NAMALWA (cell line): ENCODE measurements around the gene ATP5IF1.

Experiments used
- DNase-seq: peaks from one replicate; pipeline ENCODE4 v3.0.0-alpha.2; 2015; ENCODE audit warnings: low spot score

ATP5IF1 gene

GRCh38 chr1:28265577-28265976 is 29.7 kb downstream of the ATP5IF1 start:
- DNase-seq, result no peak

- no peak for DNase-seq
Observed at GRCh38 chr1:28266920-28267322, 31.0 kb downstream of the ATP5IF1 start.

DNA sequence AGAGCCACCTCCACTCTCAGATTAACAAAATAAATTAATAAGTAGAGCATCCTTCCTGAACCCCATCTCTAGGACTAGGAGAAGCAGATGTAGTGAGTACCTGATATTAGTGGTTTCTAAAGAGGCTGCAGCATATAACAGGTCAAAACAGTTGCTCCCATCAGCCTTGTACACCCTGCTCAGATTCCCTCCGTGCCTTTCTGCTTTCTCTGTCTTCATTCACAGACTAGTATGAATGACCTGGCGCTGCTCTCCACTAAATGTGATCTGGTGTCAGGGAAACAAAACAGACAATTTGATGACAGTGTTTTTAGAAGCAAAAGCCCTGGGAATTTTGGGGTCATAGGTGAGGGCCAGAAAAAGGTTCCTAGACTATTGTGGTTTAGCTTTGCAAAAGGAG is 31.7 kb downstream of the ATP5IF1 start:
- DNase-seq, result no peak

GRCh38 chr1:28269529-28269928 is 33.6 kb downstream of the ATP5IF1 start:
- no peak for DNase-seq

GRCh38 chr1:28272215-28272852 is 36.4 kb downstream of the ATP5IF1 start:
- no peak for DNase-seq

GRCh38 chr1:28273216-28273860 is 37.4 kb downstream of the ATP5IF1 start:
- DNase-seq, result no peak

GRCh38 chr1:28278763-28279162 is 42.8 kb downstream of the ATP5IF1 start:
- no peak for DNase-seq

DNA sequence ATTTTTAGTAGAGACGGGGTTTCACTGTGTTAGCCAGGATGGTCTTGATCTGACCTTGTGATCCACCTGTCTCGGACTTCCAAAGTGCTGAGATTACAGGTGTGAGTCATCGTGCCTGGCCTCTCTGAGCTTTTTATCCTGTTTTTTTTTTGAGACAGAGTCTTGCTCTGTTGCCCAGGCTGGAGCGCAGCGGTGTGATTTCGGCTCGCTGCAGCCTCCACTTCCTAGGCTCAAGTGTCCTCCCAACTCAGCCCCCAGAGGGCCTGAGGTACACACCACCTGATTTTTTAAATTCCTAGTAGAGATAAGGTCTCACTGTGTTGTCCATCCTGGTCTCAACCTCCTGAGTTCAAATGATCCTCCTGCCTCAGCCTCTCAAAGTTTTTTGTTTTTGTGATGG is 43.8 kb downstream of the ATP5IF1 start:
- no peak for DNase-seq

GRCh38 chr1:28280501-28280900 is 44.6 kb downstream of the ATP5IF1 start:
- no peak for DNase-seq

DNA sequence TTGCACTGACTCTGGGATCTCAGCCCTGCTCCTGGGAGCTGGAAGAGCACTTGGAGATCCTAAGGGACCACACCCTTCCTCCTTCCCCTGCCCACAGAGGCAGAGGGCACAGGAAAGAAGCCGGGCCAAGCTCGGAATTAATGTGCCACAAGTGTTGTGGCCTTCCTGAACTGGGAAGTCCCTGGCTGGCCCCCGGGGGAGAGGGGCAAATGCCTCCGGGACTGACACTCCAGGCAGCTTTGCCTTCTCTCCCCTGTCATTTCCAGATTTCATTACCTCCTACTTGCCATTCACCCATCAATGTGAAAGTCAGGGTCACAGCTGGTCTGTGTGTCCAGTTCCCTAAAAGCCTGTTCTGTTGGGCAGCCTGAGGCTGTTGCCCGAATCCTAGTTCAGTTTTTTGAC is 45.1 kb downstream of the ATP5IF1 start:
- DNase-seq, result no peak

- no peak for DNase-seq
Observed at GRCh38 chr1:28281608-28282425, 45.9 kb downstream of the ATP5IF1 start.

DNA sequence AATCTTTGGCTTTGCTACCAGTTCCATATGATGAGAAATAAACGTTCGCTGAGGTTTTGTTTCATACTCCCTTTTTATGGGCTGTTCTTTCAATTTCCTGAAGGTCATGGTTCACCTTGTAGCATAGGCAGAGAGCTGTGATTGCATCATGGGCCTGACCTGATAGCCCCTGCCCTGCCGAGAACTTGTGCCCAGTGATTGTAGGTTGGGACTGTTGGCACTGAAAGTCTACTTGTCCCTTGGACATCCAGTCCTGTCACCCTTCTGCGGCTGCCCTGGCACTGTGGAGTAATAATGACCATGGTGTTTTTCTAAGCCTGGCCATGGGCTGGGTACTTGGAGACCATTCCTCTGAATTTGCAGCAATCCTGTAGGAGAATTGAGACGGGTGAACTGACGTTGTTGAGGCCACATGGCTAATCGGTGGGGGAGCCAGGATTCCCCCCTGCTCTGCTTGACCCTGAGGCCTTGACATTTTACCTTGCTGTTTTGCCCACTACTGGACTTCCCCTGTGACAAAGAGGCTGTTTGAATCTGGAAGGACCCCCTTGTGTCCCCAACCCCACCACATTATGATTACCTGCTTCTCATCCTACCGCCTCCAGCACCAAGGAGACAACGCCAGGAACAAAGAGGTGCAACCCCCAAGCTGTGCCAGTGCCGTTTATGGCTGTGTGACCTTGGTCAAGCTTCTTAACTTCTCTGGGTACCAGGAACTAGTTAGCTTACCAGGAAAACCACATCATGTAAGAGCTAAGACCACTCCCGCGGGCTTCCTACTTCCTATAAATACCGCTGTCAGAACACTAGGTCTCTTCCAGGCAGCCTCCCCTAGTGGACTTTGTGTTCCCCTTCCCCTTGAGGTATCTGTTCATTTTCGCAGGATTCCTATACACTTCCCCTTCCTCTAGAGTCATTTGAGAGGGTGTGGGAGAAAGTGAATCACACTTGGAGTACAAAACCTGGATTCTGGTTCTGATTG is 46.8 kb downstream of the ATP5IF1 start:
- DNase-seq, result no peak

DNA sequence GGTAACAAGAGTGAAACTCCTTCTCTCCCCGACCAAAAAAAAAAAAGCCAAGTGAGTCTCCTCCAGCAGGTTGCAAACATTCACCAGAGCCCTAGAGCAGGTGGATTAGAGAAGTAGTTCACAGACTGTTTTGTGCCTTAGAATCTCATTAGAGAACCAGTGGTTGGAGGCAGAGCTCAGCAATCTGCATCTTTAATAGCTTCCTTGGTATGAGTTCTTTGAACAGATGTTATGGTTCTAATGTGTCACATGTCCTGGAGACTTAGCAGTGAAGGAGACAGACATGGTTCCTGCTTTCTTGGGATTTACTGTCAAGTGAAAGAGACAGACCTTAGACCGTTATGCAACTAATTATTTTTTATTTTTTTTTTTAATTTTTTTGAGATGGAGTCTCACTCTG is 50.2 kb downstream of the ATP5IF1 start:
- peak; percentile 32 for DNase-seq
